ENCODE measurements around the gene THNSL1.

DNA sequence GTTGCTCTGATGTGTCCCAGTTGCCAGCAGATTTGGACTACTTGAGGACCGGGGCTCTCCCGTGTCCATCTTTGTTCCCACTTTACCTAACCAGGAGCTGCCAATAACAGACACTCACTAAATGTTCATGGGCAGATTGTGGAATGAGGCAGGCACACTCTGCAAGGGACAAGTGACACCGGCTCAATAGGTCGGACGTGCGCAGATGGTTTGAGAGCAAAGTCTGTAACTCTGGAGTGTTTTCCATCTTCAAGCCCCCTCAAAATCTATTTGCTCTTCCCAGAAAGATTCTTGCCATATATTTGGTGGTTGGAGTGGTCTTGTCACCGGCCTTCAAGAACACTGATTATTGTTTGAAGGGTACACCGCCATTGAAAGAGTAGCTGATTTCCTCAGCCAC is 47.2 kb downstream of the THNSL1 start:
- TF ChIP-seq POLR2A (IDR thresholded peaks at IDR 0.05; ENCODE audit: low read depth, low read length) = no peak
- TF ChIP-seq POLR2AphosphoS5 (IDR thresholded peaks at IDR 0.05; ENCODE audit: low read depth, low read length) = no peak

All from GM12892 (cell line).